HCT116 (cell line): ENCODE measurements around the gene DBR1. TPM values are rescaled to one million over a fixed set of nuclear protein-coding genes. Genes with fewer than 3 reads are reported as not detected.

Experiments used
- ATAC-seq: fragments of 200-7000 bp; cut with Tn5 transposase; 2 replicates; pipeline ENCODE4 v1.9.1; 2020; ENCODE audit warnings: mild to moderate bottlenecking, moderate library complexity
- BruUV-seq: library from RNA; stranded (reverse); fragments of 400-500 nt; replicated peaks from 2 replicates; lab custom pipeline; 2021; lab: Mats Ljungman, UMichigan
- CTCF ChIA-PET: fragments of 300-600 bp; sonication (Branson Sonifier 250); formaldehyde crosslinking; loops from one replicate; lab custom pipeline; 2021; ENCODE audit warnings: antibody characterized with exemption; lab: Charles Lee
- POLR2A ChIA-PET: fragments of 300-600, 350-600 bp; sonication (Branson Sonifier 250); formaldehyde crosslinking; loops from one replicate; lab custom pipeline; 2021; ENCODE audit warnings: antibody characterized with exemption; lab: Charles Lee
- RAD21 ChIA-PET, 2 experiments: fragments of 300-600 bp; sonication (Branson Sonifier 250); formaldehyde crosslinking; loops; one replicate each; lab custom pipeline; 2023; ENCODE audit warnings: low total read pairs in 2 of 2; ENCODE audit not compliant: uncharacterized antibody in 2 of 2, unreplicated experiment in 2 of 2, low non-redundant PET in 1 of 2; lab: Charles Lee
- DNase-seq: peaks from one replicate; pipeline ENCODE4 v3.0.0-alpha.2; 2010; ENCODE audit warnings: low read depth, low spot score
- H2AFZ ChIP-seq: fragments of 200-600 bp; shearing (Covaris generic), sonication (generic); 2 replicates; pipeline ENCODE4 v1.6.1; 2017; ENCODE audit warnings: low read depth, mixed run types, mixed read lengths, antibody characterized with exemption, low read length; ENCODE audit not compliant: poor library complexity, severe bottlenecking
- H3K27ac ChIP-seq: 2 replicates; pipeline ENCODE4 v1.5.1; 2012; ENCODE audit warnings: low read depth, low read length
- H3K27me3 ChIP-seq: fragments of 200-600 bp; sonication (generic); 2 replicates; pipeline ENCODE4 v1.6.1; 2016; ENCODE audit warnings: mixed run types, low read length, mixed read lengths; ENCODE audit not compliant: insufficient read depth
- H3K36me3 ChIP-seq, 2 experiments: fragments of 200-500 bp in 1 of 2; fragments of 200-600 bp in 1 of 2; sonication (Bioruptor generic) in 1 of 2; sonication (generic) in 1 of 2; 2 replicates each; pipeline versions ENCODE4 v1.5.1 to v1.6.1; 2014 to 2016; ENCODE audit warnings: low read length in 2 of 2, inconsistent platforms in 1 of 2, mixed read lengths in 1 of 2, mixed run types in 1 of 2; ENCODE audit not compliant: insufficient read depth in 2 of 2, control insufficient read depth in 1 of 2
- H3K4me1 ChIP-seq, 2 experiments: fragments of 200-600 bp in 1 of 2; sonication (generic) in 1 of 2; 2 replicates each; pipeline versions ENCODE4 v1.5.1 to v1.6.1; 2012 to 2017; ENCODE audit warnings: low read length in 2 of 2, inconsistent platforms in 1 of 2, mild to moderate bottlenecking in 1 of 2, mixed read lengths in 1 of 2, mixed run types in 1 of 2, moderate library complexity in 1 of 2; ENCODE audit not compliant: insufficient read depth in 2 of 2, control insufficient read depth in 1 of 2
- H3K4me2 ChIP-seq: fragments of 200-600 bp; sonication (generic); 2 replicates; pipeline ENCODE4 v1.6.1; 2017; ENCODE audit warnings: mixed run types, low read length, mixed read lengths
- H3K4me3 ChIP-seq, 2 experiments: fragments of 200-600 bp in 1 of 2; sonication (generic) in 1 of 2; replicated peaks in 1 of 2; 2 replicates each; pipeline ENCODE4 v1.5.1; 2011 to 2016; ENCODE audit warnings: low read length in 2 of 2, control low read depth in 1 of 2, low read depth in 1 of 2, mild to moderate bottlenecking in 1 of 2, mixed read lengths in 1 of 2, mixed run types in 1 of 2
- H3K79me2 ChIP-seq: fragments of 200-600 bp; sonication (generic); 2 replicates; pipeline ENCODE4 v1.6.1; 2017; ENCODE audit warnings: mild to moderate bottlenecking, mixed run types, low read length, moderate library complexity, mixed read lengths; ENCODE audit not compliant: insufficient read depth
- H3K9ac ChIP-seq: fragments of 200-600 bp; sonication (generic); 2 replicates; pipeline ENCODE4 v1.6.1; 2016; ENCODE audit warnings: low read length, mixed read lengths
- H3K9me2 ChIP-seq: fragments of 200-600 bp; sonication (generic), shearing (Covaris generic); 2 replicates; pipeline ENCODE4 v1.6.1; 2017; ENCODE audit warnings: mixed run types, mild to moderate bottlenecking, moderate library complexity; ENCODE audit not compliant: insufficient read depth
- H3K9me3 ChIP-seq, 2 experiments: fragments of 200-500 bp in 1 of 2; fragments of 200-600 bp in 1 of 2; sonication (Bioruptor generic) in 1 of 2; sonication (generic) in 1 of 2; 2 replicates each; pipeline ENCODE4 v1.6.1; 2014 to 2017; ENCODE audit warnings: low read length in 2 of 2, mixed read lengths in 2 of 2, inconsistent platforms in 1 of 2, low read depth in 1 of 2, mild to moderate bottlenecking in 1 of 2, mixed run types in 1 of 2, moderate library complexity in 1 of 2; ENCODE audit not compliant: control insufficient read depth in 1 of 2, insufficient read depth in 1 of 2
- H4K20me1 ChIP-seq: fragments of 200-600 bp; sonication (generic), shearing (Covaris generic); 2 replicates; pipeline ENCODE4 v1.6.1; 2017; ENCODE audit warnings: mixed run types, mild to moderate bottlenecking, moderate library complexity; ENCODE audit not compliant: insufficient read depth
- CBX3 ChIP-seq: IDR thresholded peaks from 2 replicates; pipeline ENCODE4 v1.6.1; 2012; ENCODE audit warnings: low read depth
- EGR1 ChIP-seq: IDR thresholded peaks from 2 replicates; pipeline ENCODE4 v1.6.1; 2012; ENCODE audit warnings: low read depth
- ELF1 ChIP-seq: IDR thresholded peaks from 2 replicates; pipeline ENCODE4 v1.6.1; 2012; ENCODE audit warnings: low read depth, borderline replicate concordance
- FOSL1 ChIP-seq: IDR thresholded peaks from 2 replicates; pipeline ENCODE4 v1.6.1; 2012; ENCODE audit warnings: low read depth
- JUND ChIP-seq: IDR thresholded peaks from 2 replicates; pipeline ENCODE4 v1.6.1; 2012
- POLR2A ChIP-seq: IDR thresholded peaks from 2 replicates; pipeline ENCODE4 v1.7.0; 2011; ENCODE audit warnings: borderline replicate concordance; ENCODE audit not compliant: insufficient read depth, insufficient read length; ENCODE audit errors: extremely low read depth
- REST ChIP-seq: IDR thresholded peaks from 2 replicates; pipeline ENCODE4 v1.6.1; 2012; ENCODE audit warnings: low read depth
- SIN3A ChIP-seq: IDR thresholded peaks from 2 replicates; pipeline ENCODE4 v1.6.1; 2012; ENCODE audit warnings: low read depth
- SP1 ChIP-seq: IDR thresholded peaks from 2 replicates; pipeline ENCODE4 v1.6.1; 2012; ENCODE audit warnings: low read depth
- SRF ChIP-seq: IDR thresholded peaks from 2 replicates; pipeline ENCODE4 v1.6.1; 2012; ENCODE audit warnings: low read depth
- YY1 ChIP-seq: IDR thresholded peaks from 2 replicates; pipeline ENCODE4 v1.6.1; 2011; ENCODE audit warnings: low read length, low read depth, moderate library complexity, mild to moderate bottlenecking; ENCODE audit not compliant: insufficient replicate concordance; ENCODE audit errors: extremely low read depth
- ZFX ChIP-seq: fragments of 450-650 bp; IDR thresholded peaks from 2 replicates; pipeline ENCODE4 v1.6.1; 2017
- intact Hi-C: fragments of 100-400 bp; cut with micrococcal nuclease; formaldehyde crosslinking; loops from 2 replicates; pipeline ENCODE4 v1.10.0; 2022
- total RNA-seq: library from RNA; stranded (reverse); gene quantifications from one replicate; pipeline ENCODE4 v1.2.1, GENCODE V29; 2021; ENCODE audit not compliant: unreplicated experiment
- TF ChIP-seq, protein P1 (sequence below): IDR thresholded peaks from 2 replicates; pipeline ENCODE4 v1.6.1; 2012

Gene DBR1
- total RNA-seq, 1 experiment from 2014 or later = 21.6 TPM

GRCh38 chr3:138220242-138220641 lies 45.5 kb upstream of the DBR1 start (continued):
- TF ChIP-seq JUND = no peak
- TF ChIP-seq, protein P1, sequence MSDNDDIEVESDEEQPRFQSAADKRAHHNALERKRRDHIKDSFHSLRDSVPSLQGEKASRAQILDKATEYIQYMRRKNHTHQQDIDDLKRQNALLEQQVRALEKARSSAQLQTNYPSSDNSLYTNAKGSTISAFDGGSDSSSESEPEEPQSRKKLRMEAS = no peak

DNA sequence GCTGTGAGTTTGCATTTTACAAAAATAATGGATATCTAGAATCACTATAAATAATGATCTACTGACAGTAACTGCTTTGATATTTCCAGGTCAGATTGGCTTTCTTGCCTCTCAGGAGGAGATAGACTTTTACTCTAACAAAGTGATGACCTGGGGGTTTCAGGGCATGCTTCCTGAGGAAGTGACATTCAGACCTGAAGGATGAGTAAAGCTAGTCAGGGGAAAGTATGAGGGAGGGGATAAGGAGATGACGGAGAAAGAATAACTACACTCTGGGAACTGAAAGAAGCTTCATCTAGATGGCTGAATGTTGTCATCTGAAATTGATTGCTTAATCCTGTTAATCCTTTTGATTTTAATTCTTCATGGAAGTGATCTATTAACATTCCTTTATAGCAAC lies 44.5 kb upstream of the DBR1 start:
- CTCF ChIA-PET = no interaction called here
- DNase-seq (no peak), ATAC-seq (no peak)
- H3K4me2 ChIP-seq = no peak overlapping the region
- no peaks in the 10 kb centered on the region for H3K27me3 ChIP-seq
- no peak overlapping the region for H3K4me3 ChIP-seq
- POLR2A ChIA-PET = no interaction called here
- peaks cover 50% of the 10 kb centered on the region for H3K79me2 ChIP-seq
- H3K27ac ChIP-seq = no peak overlapping the region
- intact Hi-C loops = no loop called here
- no peak overlapping the region for H3K9ac ChIP-seq
- no peaks in the 10 kb centered on the region for H3K9me2 ChIP-seq
- TF ChIP-seq POLR2A = no peak
- TF ChIP-seq YY1 = no peak
- TF ChIP-seq ELF1 = no peak
- TF ChIP-seq ZFX = no peak
- TF ChIP-seq FOSL1 = no peak
- TF ChIP-seq SIN3A = no peak
- no peak for TF ChIP-seq CBX3
- H2AFZ ChIP-seq = no peak overlapping the region
- peaks cover 5 to 8% of the 10 kb centered on the region in 2 experiments; a peak in 2 of 4 replicates for H3K36me3 ChIP-seq
- peaks cover 0 to 8% of the 10 kb centered on the region in 2 experiments; a peak in 1 of 4 replicates for H3K4me1 ChIP-seq
- RAD21 ChIA-PET = no interaction called here
- BruUV-seq = no TSS peak
- H4K20me1 ChIP-seq = no peaks in the 10 kb centered on the region
- no peaks in the 10 kb centered on the region for H3K9me3 ChIP-seq

GRCh38 chr3:138213398-138214085 lies 38.8 kb upstream of the DBR1 start:
- Histone ChIP-seq H3K27ac (no peak overlapping the region), H3K27me3 (no peaks in the 10 kb centered on the region), H3K4me1 (peaks cover 0 to 10% of the 10 kb centered on the region in 2 experiments; a peak in 1 of 4 replicates), H3K4me2 (no peak overlapping the region), H3K9ac (no peak overlapping the region), H3K9me3 (no peaks in the 10 kb centered on the region), H4K20me1 (no peaks in the 10 kb centered on the region; the same call in 1 of the 2 replicates), H3K9me2 (no peaks in the 10 kb centered on the region), H3K79me2 (peaks cover 56% of the 10 kb centered on the region), H2AFZ (no peak overlapping the region), H3K4me3 (no peak overlapping the region), H3K36me3 (no peaks in the 10 kb centered on the region)
- no TSS peak for BruUV-seq
- ChIA-PET RAD21 (no interaction called here), CTCF (no interaction called here), POLR2A (no interaction called here)
- DNase-seq (no peak), ATAC-seq (no peak)
- no peak for TF ChIP-seq CBX3
- TF ChIP-seq, protein P1 = no peak
- no peak for TF ChIP-seq FOSL1
- TF ChIP-seq REST = no peak
- TF ChIP-seq EGR1 = no peak
- no peak for TF ChIP-seq SRF
- no peak for TF ChIP-seq SP1
- intact Hi-C loops = no loop called here
